Inferior parietal cortex (tissue), 1 donor: ENCODE results near the gene MFSD8.
"Not testable (repeated sequence)": the region's sequence is repeated elsewhere in the genome, so short reads cannot be mapped to it uniquely, and the experiment has no call there.

Experiments used
- DNase-seq: peaks from one replicate; pipeline ENCODE4 v3.0.0-alpha.2; 2016; ENCODE audit errors: extremely low spot score

MFSD8 gene

GRCh38 chr4:127965062-127965802, at the start of gene MFSD8, which contains the start of gene ABHD18:
Gene MFSD8 (minus strand): TSS chr4:127965173. CDS start chr4:127965133, 40 bp downstream.
Gene ABHD18 (plus strand): TSS chr4:127965406. CDS start chr4:127982956, 17,550 bp downstream.
- peak; percentile 94 for DNase-seq

- DNase-seq: no peak
Observed at GRCh38 chr4:128009428-128009827, 44.5 kb upstream of the MFSD8 start.

- no peak for DNase-seq
Observed at GRCh38 chr4:128006592-128006991, 41.6 kb upstream of the MFSD8 start.

- peak; percentile 4 for DNase-seq
Observed at GRCh38 chr4:127997534-127998388, 32.8 kb upstream of the MFSD8 start.

GRCh38 chr4:127996521-127996920, 31.5 kb upstream of the MFSD8 start:
- not testable (repeated sequence) for DNase-seq

GRCh38 chr4:127995776-127996175, 30.8 kb upstream of the MFSD8 start:
- no peak for DNase-seq

GRCh38 chr4:127993151-127993550, 28.2 kb upstream of the MFSD8 start:
- DNase-seq: no peak

- DNase-seq: no peak
Observed at GRCh38 chr4:127988638-127989037, 23.7 kb upstream of the MFSD8 start.

GRCh38 chr4:127985989-127986388, 21.0 kb upstream of the MFSD8 start:
- no peak for DNase-seq

- DNase-seq: no peak
Observed at GRCh38 chr4:127982445-127982844, 17.5 kb upstream of the MFSD8 start.

GRCh38 chr4:127978930-127979329, 14.0 kb upstream of the MFSD8 start:
- DNase-seq: no peak

GRCh38 chr4:127975121-127975770, 10.3 kb upstream of the MFSD8 start:
- no peak for DNase-seq

GRCh38 chr4:127970925-127971324, 6.0 kb upstream of the MFSD8 start:
- DNase-seq: not testable (repeated sequence)

GRCh38 chr4:127968586-127968985, 3.6 kb upstream of the MFSD8 start:
- no peak for DNase-seq

GRCh38 chr4:127967141-127967775, 2.3 kb upstream of the MFSD8 start:
- no peak for DNase-seq

GRCh38 chr4:127965803-127966175, 816 bp upstream of the MFSD8 start:
- peak; percentile 43 for DNase-seq

- DNase-seq: not testable (repeated sequence)
Observed at GRCh38 chr4:127964426-127965061, 429 bp downstream of the MFSD8 start.

- DNase-seq: not testable (repeated sequence)
Observed at GRCh38 chr4:127963633-127964398, 1.2 kb downstream of the MFSD8 start.

GRCh38 chr4:127959794-127960193, 5.2 kb downstream of the MFSD8 start:
- DNase-seq: no peak

- no peak for DNase-seq
Observed at GRCh38 chr4:127957105-127957504, 7.9 kb downstream of the MFSD8 start.
